GM19035 (cell line): ENCODE data around the gene ME1.
"Not testable (repeated sequence)": the region's sequence is repeated elsewhere in the genome, so short reads cannot be mapped to it uniquely, and the experiment has no call there.

ENCODE experiments used
- ATAC-seq: cut with Tn5 transposase; IDR thresholded peaks from one replicate; pipeline ENCODE4 v1.9.1; 2021; ENCODE audit not compliant: unreplicated experiment

ME1 gene

GRCh38 chr6:83430611-83431544, at the start of gene ME1:
TSS of gene ME1 (minus strand) at chr6:83431051. CDS start at chr6:83430954, 97 bp downstream.
- peak; percentile 78 for ATAC-seq

- no peak for ATAC-seq
Observed at GRCh38 chr6:83480470-83480869, 49.6 kb upstream of the ME1 start.

GRCh38 chr6:83479389-83479788, 48.5 kb upstream of the ME1 start:
- no peak for ATAC-seq

- ATAC-seq: no peak
Observed at GRCh38 chr6:83476971-83477370, 46.1 kb upstream of the ME1 start.

- no peak for ATAC-seq
Observed at GRCh38 chr6:83474309-83474708, 43.5 kb upstream of the ME1 start.

GRCh38 chr6:83472767-83473166, 41.9 kb upstream of the ME1 start:
- no peak for ATAC-seq

- ATAC-seq: no peak
Observed at GRCh38 chr6:83470587-83470986, 39.7 kb upstream of the ME1 start.

- ATAC-seq: no peak
Observed at GRCh38 chr6:83470001-83470400, 39.1 kb upstream of the ME1 start.

GRCh38 chr6:83467620-83468036, 36.8 kb upstream of the ME1 start:
- ATAC-seq: no peak

- no peak for ATAC-seq
Observed at GRCh38 chr6:83466328-83466727, 35.5 kb upstream of the ME1 start.

GRCh38 chr6:83464381-83465140, 33.7 kb upstream of the ME1 start:
- ATAC-seq: no peak

GRCh38 chr6:83463886-83464285, 33.0 kb upstream of the ME1 start:
- no peak for ATAC-seq

- ATAC-seq: no peak
Observed at GRCh38 chr6:83462524-83462923, 31.7 kb upstream of the ME1 start.

- ATAC-seq: no peak
Observed at GRCh38 chr6:83461438-83461837, 30.6 kb upstream of the ME1 start.

GRCh38 chr6:83459663-83460062, 28.8 kb upstream of the ME1 start:
- no peak for ATAC-seq

- not testable (repeated sequence) for ATAC-seq
Observed at GRCh38 chr6:83450015-83450414, 19.2 kb upstream of the ME1 start.

- not testable (repeated sequence) for ATAC-seq
Observed at GRCh38 chr6:83444086-83444699, 13.3 kb upstream of the ME1 start.

GRCh38 chr6:83443516-83443915, 12.7 kb upstream of the ME1 start:
- no peak for ATAC-seq

- no peak for ATAC-seq
Observed at GRCh38 chr6:83442752-83443151, 11.9 kb upstream of the ME1 start.

- ATAC-seq: no peak
Observed at GRCh38 chr6:83439201-83439600, 8.3 kb upstream of the ME1 start.

- ATAC-seq: no peak
Observed at GRCh38 chr6:83436674-83437073, 5.8 kb upstream of the ME1 start.

- ATAC-seq: no peak
Observed at GRCh38 chr6:83433177-83433576, 2.3 kb upstream of the ME1 start.
